NCI-H1436 treated with DMSO at 0.1 percent for 48 hours (cell line): ENCODE data around the gene WFDC10A.
"Not testable (repeated sequence)": the region's sequence is repeated elsewhere in the genome, so short reads cannot be mapped to it uniquely, and the experiment has no call there.

ENCODE experiments used
- DNase-seq: peaks from one replicate; lab custom pipeline; 2025; lab: John Stamatoyannopoulos, UW

WFDC10A gene

GRCh38 chr20:45647441-45648050 is 18.0 kb downstream of the WFDC10A start:
- DNase-seq = no peak

- DNase-seq = no peak
Observed at GRCh38 chr20:45649312-45649863, 19.8 kb downstream of the WFDC10A start.

GRCh38 chr20:45651726-45652125 is 22.2 kb downstream of the WFDC10A start:
- DNase-seq = not testable (repeated sequence)

GRCh38 chr20:45657038-45657437 is 27.5 kb downstream of the WFDC10A start:
- DNase-seq = not testable (repeated sequence)

GRCh38 chr20:45670139-45670538 is 40.6 kb downstream of the WFDC10A start, which contains the start of gene WFDC11:
WFDC11 (minus strand) TSS chr20:45670239; CDS start chr20:45650600, 19,639 bp downstream.
- DNase-seq = no peak

GRCh38 chr20:45672765-45673164 is 43.2 kb downstream of the WFDC10A start:
- no peak for DNase-seq

- DNase-seq = no peak
Observed at GRCh38 chr20:45679650-45680049, 50.1 kb downstream of the WFDC10A start.
